ENCODE data around the gene SMARCD2. TPM values are rescaled to one million over a fixed set of nuclear protein-coding genes. Genes with fewer than 3 reads are reported as not detected.

The SMARCD2 gene
- total RNA-seq, 8 experiments from 2014 or later = 10.7 to 114 (median 24.8) TPM

Other genes with a start within 250 kb of the SMARCD2 start
- gene TACO1, start 241.8 kb downstream of the SMARCD2 start, total RNA-seq = 10 to 100 TPM; 11.5 to 31.5 (median 22.4) TPM
- 10 to 100 TPM; 11.0 to 25.4 (median 15.1) TPM for gene MAP3K3, start 220.3 kb downstream of the SMARCD2 start, total RNA-seq
- gene LIMD2, start 142.6 kb downstream of the SMARCD2 start, total RNA-seq = 10 to 100 TPM in 5 of 8 experiments, 1 to 10 TPM in 2, under 1 TPM in 1; 0.97 to 64.4 (median 17.8) TPM
- 10 to 100 TPM; 23.3 to 88.1 (median 33.4) TPM for gene STRADA, start 100.9 kb downstream of the SMARCD2 start, total RNA-seq
- 10 to 100 TPM; 44.4 to 93.5 (median 54.2) TPM for gene CCDC47, start 69.1 kb downstream of the SMARCD2 start, total RNA-seq
- gene DDX42, start 68.5 kb downstream of the SMARCD2 start, total RNA-seq = 100 to 1,000 TPM in 3 of 8 experiments, 10 to 100 TPM in 5; 62.4 to 169 (median 85.4) TPM
- 100 to 1,000 TPM in 1 of 8 experiments, 10 to 100 TPM in 7; 27.2 to 110 (median 71.3) TPM for gene PSMC5, start 15.3 kb downstream of the SMARCD2 start, total RNA-seq
- gene FTSJ3, start 15.0 kb downstream of the SMARCD2 start, total RNA-seq = 10 to 100 TPM; 26.3 to 69.5 (median 38.7) TPM
- under 1 TPM in 1 of 8 experiments, not detected in 7; 0.57 TPM for gene CSH2, start 31.0 kb upstream of the SMARCD2 start, total RNA-seq
- not detected for gene GH2, start 39.3 kb upstream of the SMARCD2 start, total RNA-seq
- gene CSH1, start 53.9 kb upstream of the SMARCD2 start, total RNA-seq = under 1 TPM in 2 of 8 experiments, not detected in 6; 0.24 to 0.46 TPM
- gene CSHL1, start 68.6 kb upstream of the SMARCD2 start, total RNA-seq = under 1 TPM in 5 of 8 experiments, not detected in 3; 0.14 to 0.45 (median 0.31) TPM
- gene GH1, start 76.2 kb upstream of the SMARCD2 start, total RNA-seq = not detected
- 1 to 10 TPM in 3 of 8 experiments, under 1 TPM in 4, not detected in 1; 0.14 to 2.1 (median 0.94) TPM for gene CD79B, start 89.6 kb upstream of the SMARCD2 start, total RNA-seq
- gene SCN4A, start 130.2 kb upstream of the SMARCD2 start, total RNA-seq = 1 to 10 TPM in 4 of 8 experiments, under 1 TPM in 4; 0.04 to 2.1 (median 1.0) TPM
- gene PRR29, start 155.7 kb upstream of the SMARCD2 start, total RNA-seq = 10 to 100 TPM in 1 of 8 experiments, 1 to 10 TPM in 1, under 1 TPM in 6; 0.36 to 25.1 (median 0.53) TPM
- gene ICAM2, start 177.9 kb upstream of the SMARCD2 start, total RNA-seq = 10 to 100 TPM in 1 of 8 experiments, 1 to 10 TPM in 2, under 1 TPM in 3, not detected in 2; 0.32 to 11.5 (median 1.0) TPM